Right kidney (tissue), 1 donor: ENCODE results near the gene ABCB8.
A peak's percentile ranks its signal among the peaks of the same experiment; 100 is the strongest.
"Not testable (repeated sequence)": the region's sequence is repeated elsewhere in the genome, so short reads cannot be mapped to it uniquely, and the experiment has no call there.

Experiments
- DNase-seq: peaks from one replicate; pipeline ENCODE4 v3.0.0-alpha.2; 2016

ABCB8 gene

DNA sequence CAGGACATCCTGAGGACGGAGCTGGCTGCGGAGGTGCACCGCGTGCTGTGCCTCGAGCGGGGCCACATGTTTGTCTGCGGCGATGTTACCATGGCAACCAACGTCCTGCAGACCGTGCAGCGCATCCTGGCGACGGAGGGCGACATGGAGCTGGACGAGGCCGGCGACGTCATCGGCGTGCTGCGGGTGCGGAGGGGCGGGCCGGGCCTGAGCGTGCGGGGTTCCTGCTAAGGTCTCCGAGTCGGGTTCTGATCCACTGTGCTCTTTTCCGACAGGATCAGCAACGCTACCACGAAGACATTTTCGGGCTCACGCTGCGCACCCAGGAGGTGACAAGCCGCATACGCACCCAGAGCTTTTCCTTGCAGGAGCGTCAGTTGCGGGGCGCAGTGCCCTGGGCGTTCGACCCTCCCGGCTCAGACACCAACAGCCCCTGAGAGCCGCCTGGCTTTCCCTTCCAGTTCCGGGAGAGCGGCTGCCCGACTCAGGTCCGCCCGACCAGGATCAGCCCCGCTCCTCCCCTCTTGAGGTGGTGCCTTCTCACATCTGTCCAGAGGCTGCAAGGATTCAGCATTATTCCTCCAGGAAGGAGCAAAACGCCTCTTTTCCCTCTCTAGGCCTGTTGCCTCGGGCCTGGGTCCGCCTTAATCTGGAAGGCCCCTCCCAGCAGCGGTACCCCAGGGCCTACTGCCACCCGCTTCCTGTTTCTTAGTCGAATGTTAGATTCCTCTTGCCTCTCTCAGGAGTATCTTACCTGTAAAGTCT lies 14.3 kb upstream of the ABCB8 start:
- peak; percentile 61 for DNase-seq

- DNase-seq = no peak
Observed at GRCh38 chr7:151014950-151015349, 13.3 kb upstream of the ABCB8 start.

DNA sequence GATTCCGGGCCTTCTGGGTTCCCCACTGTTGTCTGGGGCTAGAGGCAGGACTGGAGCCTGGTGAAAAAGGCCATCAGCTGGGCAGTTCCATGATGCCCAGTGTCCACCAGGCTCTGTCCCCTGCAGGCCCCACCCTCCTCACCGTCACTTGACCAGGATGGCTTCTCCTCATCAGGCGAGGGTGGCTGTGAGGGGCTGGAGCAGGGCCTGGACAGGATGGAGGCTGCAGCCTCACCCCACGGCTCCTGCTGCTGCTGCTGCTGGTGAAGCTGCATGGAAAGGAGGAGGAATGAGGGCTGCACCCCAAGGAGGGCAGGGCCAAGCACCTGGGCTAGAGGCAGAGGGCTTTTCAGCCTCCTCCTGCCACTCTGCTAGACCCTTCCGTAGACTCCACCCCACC lies 12.3 kb upstream of the ABCB8 start:
- no peak for DNase-seq

DNA sequence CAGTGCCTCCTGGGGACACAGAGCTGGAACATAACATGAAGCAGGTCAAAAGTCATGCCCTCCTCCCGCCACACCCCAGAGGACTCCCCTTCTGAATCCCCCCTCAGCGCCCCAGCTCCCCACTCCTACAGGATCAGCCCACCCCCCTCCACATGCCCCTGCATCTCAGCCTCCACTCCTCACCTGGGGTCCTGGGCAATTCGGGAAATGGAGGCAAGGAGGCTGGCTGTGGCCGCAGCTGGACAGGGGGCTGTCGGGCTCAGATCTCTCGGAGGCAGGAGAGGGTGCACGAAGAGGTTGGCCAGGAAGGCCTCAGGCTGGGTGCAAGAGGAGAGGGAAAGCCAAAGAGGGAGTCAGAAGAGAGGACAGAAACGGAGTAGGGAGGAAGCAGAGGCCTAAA lies 11.7 kb upstream of the ABCB8 start:
- no peak for DNase-seq

GRCh38 chr7:151016942-151017341 lies 11.3 kb upstream of the ABCB8 start:
- DNase-seq = no peak

DNA sequence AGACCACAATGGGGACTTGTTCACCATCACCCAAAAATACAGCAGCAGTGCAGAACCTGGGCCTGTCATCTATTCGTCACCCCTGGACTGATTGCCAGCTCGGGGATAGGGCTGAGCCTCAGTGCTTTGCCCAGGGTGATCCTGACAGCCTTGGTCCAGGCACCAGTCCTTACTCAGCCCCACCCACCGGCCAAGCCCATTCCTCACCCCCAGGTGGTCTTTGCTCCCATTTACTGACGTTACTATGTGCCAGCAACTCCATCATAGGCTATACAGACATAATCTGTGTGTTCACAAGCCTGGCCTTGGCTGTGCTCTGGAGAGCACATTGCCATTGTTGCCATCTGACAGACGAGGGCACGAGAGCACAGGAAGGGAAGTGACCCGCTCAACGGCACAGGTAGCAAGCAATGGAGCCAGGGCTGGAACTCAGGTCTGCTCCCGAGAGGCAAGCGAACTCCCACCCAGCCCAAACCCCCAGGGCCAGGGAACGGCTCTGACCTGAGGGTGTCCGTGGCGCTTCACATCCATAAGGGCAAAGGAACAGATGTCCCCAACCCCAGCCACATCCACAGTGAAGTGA lies 10.8 kb upstream of the ABCB8 start:
- DNase-seq = no peak

- no peak for DNase-seq
Observed at GRCh38 chr7:151017953-151018420, 10.3 kb upstream of the ABCB8 start.

DNA sequence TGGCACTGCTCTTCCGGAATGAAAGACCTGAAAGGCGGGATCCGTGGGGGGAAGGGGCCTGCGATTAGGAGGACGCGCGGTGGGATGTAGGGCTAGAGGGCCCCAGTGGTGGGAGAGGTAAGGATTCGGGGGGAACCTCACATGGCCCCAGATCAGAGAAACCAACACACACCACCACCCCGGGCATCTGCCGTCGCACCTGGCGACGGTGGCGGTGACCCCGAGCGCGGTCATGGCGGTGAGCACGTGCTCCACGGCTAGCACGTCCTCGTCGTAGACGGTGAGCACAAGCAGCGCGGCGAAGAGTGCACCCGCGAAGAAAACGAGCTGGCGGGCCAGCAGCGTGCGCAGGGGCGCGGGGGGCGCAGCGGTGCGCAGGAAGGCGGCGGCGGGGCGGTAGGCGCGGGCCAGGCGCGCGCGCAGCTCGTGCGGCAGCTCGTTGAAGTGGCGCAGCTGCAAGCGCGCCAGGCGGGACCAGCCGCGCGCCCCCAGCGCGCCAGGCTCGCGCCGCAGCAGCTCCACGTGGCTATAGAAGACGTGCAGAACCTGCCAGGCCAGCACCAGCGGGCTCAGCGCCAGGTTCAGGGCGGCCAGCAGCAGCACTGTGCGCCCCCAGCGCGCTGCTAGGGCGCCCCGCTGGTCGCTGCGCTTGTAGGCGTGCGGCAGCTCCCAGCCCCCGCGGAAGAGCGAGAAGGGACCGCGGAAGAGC lies 9.7 kb upstream of the ABCB8 start:
- DNase-seq = peak; percentile 82

- peak; percentile 72 for DNase-seq
Observed at GRCh38 chr7:151019130-151019447, 9.2 kb upstream of the ABCB8 start.

GRCh38 chr7:151020231-151020630 lies 8.0 kb upstream of the ABCB8 start:
- no peak for DNase-seq

DNA sequence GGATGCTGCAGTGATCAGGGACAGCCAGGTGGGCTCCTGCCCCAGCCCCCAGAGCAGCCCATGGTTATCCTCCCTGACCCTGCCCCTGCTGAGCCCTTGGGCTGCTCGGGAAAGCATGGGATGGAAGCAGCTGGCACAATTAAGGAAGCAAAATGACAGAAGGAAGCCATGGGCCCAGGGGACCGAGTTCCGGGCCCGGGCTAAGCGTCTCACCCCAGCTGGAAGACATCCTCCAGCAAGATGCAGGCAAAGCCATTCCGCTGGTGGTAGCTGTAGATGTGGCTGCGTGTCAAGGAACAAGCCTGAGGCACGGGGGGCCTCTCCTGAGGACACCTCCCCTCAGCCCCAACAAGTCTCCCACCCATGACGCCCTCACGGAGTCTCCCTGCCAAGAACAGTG lies 5.0 kb upstream of the ABCB8 start:
- DNase-seq = no peak

GRCh38 chr7:151024435-151025056 lies 3.7 kb upstream of the ABCB8 start, which contains the start of gene ATG9B:
Gene ATG9B (minus strand): TSS chr7:151024494. CDS start chr7:151024423, 71 bp downstream.
- no peak for DNase-seq

DNA sequence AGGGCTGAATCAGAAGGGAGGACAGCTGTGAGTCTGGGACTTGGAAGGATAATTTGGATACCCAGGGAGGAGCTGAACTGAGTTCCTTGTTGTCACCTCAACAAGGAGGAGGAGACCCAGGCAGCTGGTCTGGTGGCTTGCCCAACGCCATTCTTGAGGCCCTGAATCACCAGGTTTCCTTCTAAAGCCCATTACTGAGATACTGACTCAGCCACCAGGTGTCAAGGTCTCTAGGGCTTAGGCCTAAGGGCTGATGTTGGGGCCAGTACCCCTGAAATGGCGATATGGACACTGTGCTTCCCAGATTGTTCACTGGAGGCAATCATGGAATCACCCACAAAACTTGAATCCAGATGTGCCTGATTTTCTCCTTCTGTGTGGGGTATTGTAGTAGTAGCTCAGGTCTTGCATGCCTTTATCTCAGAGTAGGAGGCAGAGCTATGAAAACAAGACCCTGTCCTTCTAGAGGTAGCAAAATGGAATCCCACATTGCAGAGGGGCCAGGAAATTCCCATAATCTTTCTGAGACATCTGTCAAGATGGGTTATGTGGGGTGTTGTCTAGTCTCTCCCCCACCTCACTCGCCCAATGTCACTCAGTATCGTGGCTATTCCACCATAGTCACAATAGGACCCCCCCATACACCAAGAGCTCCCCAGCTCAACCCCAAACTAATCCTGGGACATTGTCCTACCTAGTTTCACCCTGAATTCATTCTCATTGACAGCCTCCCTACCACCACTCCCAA lies 2.2 kb upstream of the ABCB8 start:
- DNase-seq = no peak

GRCh38 chr7:151026771-151027727 lies 1.2 kb upstream of the ABCB8 start:
- DNase-seq = not testable (repeated sequence)

GRCh38 chr7:151027728-151028130 lies 521 bp upstream of the ABCB8 start:
- not testable (repeated sequence) for DNase-seq

DNA sequence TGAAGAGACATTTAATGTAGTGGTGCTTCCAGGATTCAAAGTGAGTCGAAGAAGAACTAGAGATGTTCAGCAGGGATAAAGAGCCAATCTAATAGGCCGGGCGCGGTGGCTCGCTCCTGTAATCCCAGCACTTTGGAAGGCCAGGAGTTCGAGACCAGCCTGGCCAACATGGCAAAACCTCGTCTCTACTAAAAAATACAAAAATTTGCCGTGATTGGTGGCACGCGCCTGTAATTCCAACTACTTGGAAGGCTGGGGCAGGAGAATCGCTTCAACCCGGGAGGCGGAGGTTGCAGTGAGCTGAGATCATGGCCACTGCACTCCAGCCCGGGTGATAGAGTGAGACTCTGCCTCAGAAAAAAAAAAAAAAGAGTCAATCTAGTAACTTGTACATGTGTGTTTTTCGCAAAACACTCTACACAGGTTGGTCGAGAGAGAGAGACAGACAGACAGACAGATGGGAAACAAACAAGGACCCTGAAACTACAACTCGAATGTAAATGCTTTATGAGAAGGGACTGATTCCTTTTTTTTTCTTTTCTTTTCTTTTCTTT lies 775 bp downstream of the ABCB8 start:
- DNase-seq = no peak

GRCh38 chr7:151031011-151031410 lies 2.8 kb downstream of the ABCB8 start:
- no peak for DNase-seq

- no peak for DNase-seq
Observed at GRCh38 chr7:151032936-151033863, 5.0 kb downstream of the ABCB8 start.

- no peak for DNase-seq
Observed at GRCh38 chr7:151033864-151034249, 5.6 kb downstream of the ABCB8 start.
